ENCODE results near the gene FLII. TPM values are rescaled to one million over a fixed set of nuclear protein-coding genes. Genes with fewer than 3 reads are reported as not detected.

FLII gene
- total and polyA plus RNA-seq, 2 of the 8 experiments (the other 6 are each of a cell fraction or from before 2014, with no cell fraction given), result 300 to 549 TPM

GRCh38 chr17:18235743-18236256 lies 22.7 kb downstream of the FLII start:
- Histone ChIP-seq H2AFZ (ENCODE audit: low read length) (no peak overlapping the region), H2BK20ac (ENCODE audit: low read length) (no peak overlapping the region), H3K9me3 (ENCODE audit: insufficient read depth in 2 of 2, low read depth in 1 of 2, low read length in 1 of 2) (no peaks in the 10 kb centered on the region), H3K4me1 (replicated peaks in 1 of 4; ENCODE audit: control insufficient read depth in 3 of 4, insufficient read depth in 4 of 4, low read length in 3 of 4) (peaks cover 0 to 4% (median 0%) of the 10 kb centered on the region in 4 experiments; a peak in 1 of 7 replicates), H3K79me1 (ENCODE audit: low read depth, low read length) (peaks cover 10% of the 10 kb centered on the region), H3K14ac (ENCODE audit: insufficient read length) (no peak overlapping the region), H4K91ac (replicated peaks; ENCODE audit: insufficient read length, low read length) (no peak overlapping the region), H2AK5ac (ENCODE audit: low read depth, low read length) (no peak overlapping the region), H3K27ac (ENCODE audit: low read depth, low read length) (no peak overlapping the region), H3K23me2 (ENCODE audit: low read depth, low read length) (no peaks in the 10 kb centered on the region), H4K5ac (ENCODE audit: insufficient read length, low read depth, low read length) (no peak overlapping the region), H3K4ac (replicated peaks; ENCODE audit: insufficient read length, low read depth, low read length) (no peak overlapping the region), H3K4me3 (ENCODE audit: extremely low read depth in 1 of 4, insufficient read depth in 2 of 4, low read depth in 3 of 4, low read length in 4 of 4) (no peak overlapping the region), H3K56ac (replicated peaks; ENCODE audit: insufficient read length, low read depth, low read length) (no peak overlapping the region), H4K20me1 (replicated peaks in 1 of 2; ENCODE audit: control insufficient read depth in 1 of 2, insufficient read depth in 2 of 2, low read length in 2 of 2) (peaks cover 6 to 20% of the 10 kb centered on the region in 2 experiments), H2BK5ac (ENCODE audit: low read depth, low read length) (no peak overlapping the region), H2BK120ac (replicated peaks; ENCODE audit: low read depth, low read length) (no peak overlapping the region), H3K9ac (replicated peaks in 1 of 4; ENCODE audit: extremely low read depth in 1 of 4, low read depth in 3 of 4, low read length in 3 of 4) (no peak overlapping the region), H2BK12ac (ENCODE audit: low read depth, low read length) (no peak overlapping the region), H2BK15ac (ENCODE audit: low read length) (no peak overlapping the region), H3K4me2 (ENCODE audit: insufficient read depth in 1 of 2, low read depth in 2 of 2, low read length in 2 of 2) (no peak overlapping the region), H3K36me3 (ENCODE audit: control insufficient read depth in 2 of 4, insufficient read depth in 4 of 4, low read length in 3 of 4) (peaks cover 28 to 59% (median 41%) of the 10 kb centered on the region in 4 experiments; a peak in 7 of 8 replicates), H3K18ac (ENCODE audit: extremely low read depth, low read length) (no peak overlapping the region), H3K27me3 (replicated peaks in 1 of 4; ENCODE audit: control insufficient read depth in 3 of 4, extremely low read depth in 1 of 4, insufficient read depth in 3 of 4, low read length in 3 of 4) (peaks cover 0 to 2% (median 0%) of the 10 kb centered on the region in 4 experiments; a peak in 1 of 7 replicates), H3K79me2 (ENCODE audit: control insufficient read depth in 1 of 2, insufficient read depth in 2 of 2, low read length in 2 of 2) (peaks cover 0 to 17% of the 10 kb centered on the region in 2 experiments; a peak in 2 of 4 replicates), H4K8ac (ENCODE audit: extremely low read depth, insufficient read depth, low read length) (no peak overlapping the region), H3K23ac (ENCODE audit: insufficient read length) (no peak overlapping the region)
- TF ChIP-seq ATF2 (IDR thresholded peaks at IDR 0.05; ENCODE audit: low read length), result no peak
- no peak for TF ChIP-seq SUZ12 (IDR thresholded peaks at IDR 0.05; ENCODE audit: low read length)
- no peak for TF ChIP-seq BCL11A (IDR thresholded peaks at IDR 0.05; ENCODE audit: low read depth in 2 of 2, low read length in 2 of 2)
- TF ChIP-seq YY1 (IDR thresholded peaks at IDR 0.05; ENCODE audit: low read depth, low read length), result no peak
- TF ChIP-seq SAP30 (IDR thresholded peaks at IDR 0.05; ENCODE audit: insufficient read depth, insufficient replicate concordance, low read length), result no peak
- TF ChIP-seq E2F6 (IDR thresholded peaks at IDR 0.05), result no peak
- no peak for TF ChIP-seq RXRA (IDR thresholded peaks at IDR 0.05; ENCODE audit: insufficient read depth, low read depth, low read length)
- TF ChIP-seq SIRT6 (IDR thresholded peaks at IDR 0.05; ENCODE audit: low read length), result no peak
- no peak for FAIRE-seq
- WGBS, 2 experiments (ENCODE audit: extremely low coverage in 1 of 2, insufficient coverage in 1 of 2, insufficient read length in 1 of 2, insufficient replicate concordance in 2 of 2, low coverage in 1 of 2, low lambda C conversion rate in 2 of 2, missing lambda C conversion rate in 1 of 2), result 96% methylated on average over 14 of the region's 14 CpGs; no CpG with 5 or more reads in 1 of the 2 experiments
- DNase-seq (ENCODE audit: low read depth in 1 of 2, low spot score in 2 of 2), result no peak
- ChIA-PET CTCF (ENCODE audit: partially characterized antibody) (interaction anchor here (0.8 to 1.6 kb wide), 7 partner anchors 12 to 85 kb away, joined by 3 to 7 read pairs (median 4); no protein-coding TSS in a partner anchor), POLR2A (ENCODE audit: partially characterized antibody) (interaction anchor here (0.6 to 1.9 kb wide), 9 partner anchors 8 to 64 kb away, joined by 3 to 11 read pairs (median 5); partner anchors contain the start of genes LLGL1 and MIEF2)
